Adrenal gland (tissue), 5 donors: ENCODE measurements around the gene ANKRD17.

Source experiments
- CTCF ChIP-seq, 6 experiments: fragments of 450-650 bp in 4 of 6; fragments of 200-600 bp in 2 of 6; sonication (generic) in 1 of 6; IDR thresholded peaks; 1 replicate in 5 of 6; 2 replicates in 1 of 6; pipeline versions ENCODE4 v1.5.1 to v1.8.0; 2016 to 2021; ENCODE audit warnings: antibody characterized with exemption in 6 of 6, mild to moderate bottlenecking in 2 of 6, moderate library complexity in 1 of 6
- POLR2A ChIP-seq, 2 donors: fragments of 450-650 bp; IDR thresholded peaks; one replicate each; pipeline ENCODE4 v1.6.1; 2017; ENCODE audit warnings: antibody characterized with exemption in 2 of 2, mild to moderate bottlenecking in 2 of 2, moderate library complexity in 1 of 2
- donor health status: DM: no; HTN: no; CAD: no.

GRCh38 chr4:73178389-73178788 lies 80.2 kb downstream of the ANKRD17 start:
- TF ChIP-seq CTCF (IDR thresholded peaks at IDR 0.05) (no peak), POLR2A (IDR thresholded peaks at IDR 0.05) (no peak)
